NT2/D1 (cell line): ENCODE results near the gene ELF4.

ENCODE experiments used
- SUZ12 ChIP-seq: IDR thresholded peaks from 2 replicates; pipeline ENCODE4 v1.6.1; 2011; ENCODE audit not compliant: insufficient read length, insufficient read depth; ENCODE audit errors: extremely low read depth
- YY1 ChIP-seq: IDR thresholded peaks from 2 replicates; pipeline ENCODE4 v1.6.1; 2011; ENCODE audit not compliant: insufficient read length, insufficient read depth
- ZNF274 ChIP-seq: IDR thresholded peaks from 2 replicates; pipeline ENCODE4 v1.6.1; 2011; ENCODE audit warnings: mild to moderate bottlenecking, low read depth, low read length

DNA sequence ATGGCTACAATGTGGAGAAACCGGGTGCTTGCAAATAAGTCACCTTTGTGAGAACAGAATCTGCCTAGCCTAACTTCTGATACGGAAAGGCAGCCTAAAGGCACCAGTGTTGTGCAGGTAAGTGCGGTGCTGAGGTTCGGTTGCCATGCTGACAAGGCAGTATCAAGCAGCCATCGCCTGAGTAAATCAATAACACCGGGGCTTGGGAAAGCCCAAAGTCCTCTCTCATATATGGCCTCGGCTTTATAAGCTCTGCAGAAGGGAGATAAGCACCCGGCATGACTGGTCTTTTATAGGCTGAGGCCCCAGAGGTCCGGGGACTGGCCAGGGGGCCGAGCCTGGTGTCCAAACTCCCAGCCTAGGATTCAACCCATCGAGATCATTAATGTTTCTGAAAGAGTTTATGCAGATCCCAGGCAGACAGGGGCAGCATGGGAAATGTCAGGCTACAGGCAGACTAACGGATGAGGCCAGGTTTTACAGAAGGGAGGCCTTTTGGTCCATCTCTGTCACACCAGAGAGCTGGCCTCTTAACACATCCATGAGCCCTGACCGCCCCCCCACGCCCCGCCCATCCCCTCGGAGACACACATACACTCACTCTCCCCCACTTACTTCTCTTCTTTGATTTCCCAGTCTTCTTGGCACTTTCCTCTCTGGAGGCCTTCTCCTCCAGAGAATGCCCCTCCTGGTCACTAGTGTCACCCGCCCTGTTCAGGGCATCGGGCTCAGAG, 38.5 kb downstream of the ELF4 start:
- TF ChIP-seq SUZ12 (no peak), ZNF274 (no peak), YY1 (no peak)
